ENCODE data around the gene PPHLN1.
"Not testable (repeated sequence)": the region's sequence is repeated elsewhere in the genome, so short reads cannot be mapped to it uniquely, and the experiment has no call there.

Gene PPHLN1

DNA sequence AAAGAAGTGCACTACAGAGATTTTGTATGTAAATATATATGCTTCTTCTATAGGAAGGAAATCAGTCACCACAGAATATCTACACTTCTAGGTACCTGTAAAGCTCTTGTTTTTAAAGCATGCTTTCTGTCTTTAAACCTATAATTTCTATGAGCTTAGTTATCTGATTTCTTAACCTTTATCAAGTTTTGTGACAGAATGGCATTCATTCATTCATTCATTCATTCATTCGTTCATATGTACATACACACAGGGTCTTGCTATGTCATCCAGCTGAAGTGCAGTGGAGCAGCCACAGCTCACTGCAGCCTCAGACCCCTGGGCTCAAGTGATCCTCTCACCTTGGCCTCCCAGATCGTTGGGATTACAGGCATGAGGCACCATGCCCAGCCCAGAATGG lies 16.1 kb downstream of the PPHLN1 start:
- Mint-ChIP-seq H3K4me1 (peaks cover 34% of the 10 kb centered on the region), H3K27ac (no peak overlapping the region), H3K4me3 (no peak overlapping the region), H3K27me3 (no peaks in the 10 kb centered on the region), H3K9me3 (no peaks in the 10 kb centered on the region), H3K36me3 (peaks cover 30% of the 10 kb centered on the region)
- ATAC-seq = no peak

DNA sequence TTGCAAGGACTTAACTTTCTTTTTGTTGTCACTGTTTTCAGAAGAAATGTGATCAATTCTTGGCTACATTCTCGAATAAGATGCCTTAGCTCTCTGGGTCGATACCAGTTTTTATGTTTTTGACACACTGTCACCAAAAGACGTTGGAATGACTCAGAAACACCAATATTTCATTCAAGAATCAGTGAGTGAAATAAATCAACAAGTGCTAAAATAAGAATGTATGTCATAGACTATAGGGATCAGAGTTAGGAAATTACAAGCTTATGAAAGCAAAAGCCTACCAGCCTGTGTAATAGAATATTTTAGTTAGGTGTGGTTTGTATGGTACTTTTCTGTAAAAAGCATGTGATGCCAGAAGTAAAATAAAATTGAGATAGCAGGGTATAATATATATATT lies 17.8 kb downstream of the PPHLN1 start:
- Mint-ChIP-seq H3K27me3 (no peaks in the 10 kb centered on the region), H3K9me3 (no peaks in the 10 kb centered on the region), H3K4me3 (no peak overlapping the region), H3K36me3 (peaks cover 23% of the 10 kb centered on the region), H3K4me1 (peaks cover 27% of the 10 kb centered on the region), H3K27ac (no peak overlapping the region)
- no peak for ATAC-seq

DNA sequence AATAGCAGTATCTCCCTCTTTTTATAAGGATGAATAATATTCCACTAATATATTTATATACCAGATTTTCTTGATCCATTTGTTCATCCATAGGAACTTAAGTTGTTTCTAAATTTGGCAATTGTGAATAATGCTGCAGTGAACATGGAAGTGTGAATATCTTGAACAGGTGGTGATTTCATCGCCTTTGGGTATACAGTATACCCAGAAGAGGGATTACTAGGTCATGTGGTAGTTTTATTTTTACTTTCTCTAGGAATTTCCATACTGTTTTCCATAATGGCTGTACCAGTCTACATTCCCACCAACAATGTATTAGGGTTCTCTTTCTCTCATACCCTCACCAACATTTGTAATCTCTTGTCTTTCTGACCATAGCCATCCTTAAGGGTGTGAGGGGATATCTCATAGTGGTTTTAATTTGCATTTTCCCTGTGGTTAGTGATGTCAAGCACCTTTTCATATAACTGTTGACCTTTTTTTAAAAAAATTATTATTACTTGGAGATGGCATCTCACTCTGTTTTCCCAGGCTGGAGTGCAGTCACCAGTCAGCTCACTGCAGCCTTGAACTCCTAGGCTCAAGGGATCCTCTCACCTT lies 20.5 kb downstream of the PPHLN1 start:
- Mint-ChIP-seq H3K36me3 (peaks cover 27% of the 10 kb centered on the region), H3K27ac (no peak overlapping the region), H3K27me3 (no peaks in the 10 kb centered on the region), H3K9me3 (no peaks in the 10 kb centered on the region), H3K4me1 (peaks cover 20% of the 10 kb centered on the region), H3K4me3 (no peak overlapping the region)
- ATAC-seq = no peak

- not testable (repeated sequence) for H3K4me3 Mint-ChIP-seq, ATAC-seq, H3K27me3 Mint-ChIP-seq, H3K27ac Mint-ChIP-seq, H3K9me3 Mint-ChIP-seq, H3K4me1 Mint-ChIP-seq
- H3K36me3 Mint-ChIP-seq = peaks cover 21% of the 10 kb centered on the region
Observed at GRCh38 chr12:42349119-42350020, 23.4 kb downstream of the PPHLN1 start.

- H3K4me3 Mint-ChIP-seq, H3K27me3 Mint-ChIP-seq, H3K4me1 Mint-ChIP-seq, H3K9me3 Mint-ChIP-seq, H3K27ac Mint-ChIP-seq, ATAC-seq: not testable (repeated sequence)
- peaks cover 21% of the 10 kb centered on the region for H3K36me3 Mint-ChIP-seq
Observed at GRCh38 chr12:42350021-42350407, 24.0 kb downstream of the PPHLN1 start.

GRCh38 chr12:42356344-42356743 lies 30.4 kb downstream of the PPHLN1 start:
- Mint-ChIP-seq H3K4me1 (peaks cover 20% of the 10 kb centered on the region), H3K36me3 (peaks cover 43% of the 10 kb centered on the region), H3K4me3 (no peak overlapping the region), H3K27ac (no peak overlapping the region), H3K9me3 (no peaks in the 10 kb centered on the region), H3K27me3 (no peaks in the 10 kb centered on the region)
- ATAC-seq = no peak

- Mint-ChIP-seq H3K4me3 (no peak overlapping the region), H3K27me3 (no peaks in the 10 kb centered on the region), H3K4me1 (peaks cover 32% of the 10 kb centered on the region), H3K36me3 (peaks cover 47% of the 10 kb centered on the region), H3K9me3 (no peaks in the 10 kb centered on the region), H3K27ac (peak overlapping the region; percentile 30)
- ATAC-seq = no peak
Observed at GRCh38 chr12:42360747-42361403, 34.9 kb downstream of the PPHLN1 start.

GRCh38 chr12:42361909-42362646 lies 36.1 kb downstream of the PPHLN1 start:
- Mint-ChIP-seq H3K4me1 (peaks cover 32% of the 10 kb centered on the region), H3K36me3 (peaks cover 41% of the 10 kb centered on the region), H3K27me3 (no peaks in the 10 kb centered on the region), H3K4me3 (no peak overlapping the region), H3K9me3 (no peaks in the 10 kb centered on the region), H3K27ac (no peak overlapping the region)
- ATAC-seq = no peak

DNA sequence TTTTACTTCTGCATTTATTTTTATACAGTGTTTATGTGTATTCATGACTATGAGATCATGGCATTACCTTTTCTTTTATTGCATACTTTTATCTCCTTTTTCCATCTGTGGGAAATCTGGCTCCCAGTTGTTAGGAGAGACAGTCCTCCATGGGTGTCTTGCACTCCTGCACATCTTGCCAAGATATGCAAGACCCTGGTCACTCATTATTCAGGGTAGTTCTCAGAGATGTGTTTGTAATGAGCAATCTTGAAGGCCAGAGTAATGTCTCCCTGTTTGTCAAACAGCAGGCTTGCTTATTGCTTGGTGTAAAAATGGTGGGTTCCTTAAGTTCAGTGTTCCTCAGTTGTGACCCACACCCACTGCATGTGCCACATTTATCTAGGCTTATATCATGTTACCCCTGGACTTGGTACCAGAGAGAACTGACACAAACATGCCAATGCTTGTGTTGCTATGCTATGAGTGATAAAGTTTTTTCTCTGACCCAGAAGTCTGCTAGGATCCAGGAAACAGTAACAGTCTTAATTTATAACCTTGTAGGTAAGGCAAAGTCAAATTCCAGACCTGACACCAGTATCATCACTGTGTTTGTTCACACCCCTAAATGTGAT lies 36.8 kb downstream of the PPHLN1 start:
- Mint-ChIP-seq H3K9me3 (no peaks in the 10 kb centered on the region), H3K36me3 (peaks cover 35% of the 10 kb centered on the region), H3K4me1 (peaks cover 32% of the 10 kb centered on the region), H3K27me3 (no peaks in the 10 kb centered on the region), H3K4me3 (no peak overlapping the region), H3K27ac (no peak overlapping the region)
- no peak for ATAC-seq

DNA sequence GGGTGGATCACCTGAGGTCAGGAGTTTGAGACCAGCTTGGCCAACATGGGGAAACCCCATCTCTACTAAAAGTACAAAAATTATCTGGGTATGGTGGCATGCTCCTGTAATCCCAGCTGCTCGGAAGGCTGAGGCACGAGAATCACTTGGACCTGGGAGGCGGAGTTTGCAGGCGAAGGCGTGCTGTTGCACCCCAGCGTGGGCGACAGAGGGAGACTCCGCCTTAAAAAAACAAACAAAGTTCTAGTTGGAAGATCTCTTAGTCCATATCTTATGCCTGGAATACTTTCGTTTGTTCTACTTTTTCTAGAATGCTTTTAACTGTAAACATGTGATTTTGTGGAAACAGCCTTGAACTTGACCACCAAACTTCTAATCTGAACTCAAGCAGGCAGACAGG lies 38.7 kb downstream of the PPHLN1 start:
- Mint-ChIP-seq H3K9me3 (no peaks in the 10 kb centered on the region), H3K27me3 (no peaks in the 10 kb centered on the region), H3K4me1 (peaks cover 27% of the 10 kb centered on the region), H3K4me3 (no peak overlapping the region), H3K36me3 (peaks cover 28% of the 10 kb centered on the region), H3K27ac (no peak overlapping the region)
- no peak for ATAC-seq

- ATAC-seq = no peak
- Mint-ChIP-seq H3K27ac (no peak overlapping the region), H3K4me1 (peaks cover 19% of the 10 kb centered on the region), H3K4me3 (no peak overlapping the region), H3K27me3 (no peaks in the 10 kb centered on the region), H3K9me3 (no peaks in the 10 kb centered on the region), H3K36me3 (peaks cover 22% of the 10 kb centered on the region)
Observed at GRCh38 chr12:42365486-42365885, 39.5 kb downstream of the PPHLN1 start.

DNA sequence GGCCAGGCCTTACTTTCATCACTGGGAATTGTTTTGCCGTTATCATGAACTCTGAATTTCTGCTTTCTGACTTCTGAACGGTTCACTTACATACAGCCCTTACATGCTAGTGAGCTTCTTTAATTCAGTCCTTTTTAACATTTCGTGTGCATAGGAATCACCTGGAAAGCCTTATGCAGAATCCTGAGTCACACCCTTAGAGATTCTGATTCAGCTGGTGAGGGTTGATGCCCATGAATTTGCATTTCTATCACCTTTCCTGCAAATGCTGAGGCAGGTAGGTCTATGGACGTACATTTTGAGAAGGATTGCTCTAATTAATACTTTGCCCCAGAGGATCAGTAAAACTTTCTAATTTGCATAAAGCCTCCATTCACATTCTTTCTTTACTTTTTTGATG lies 44.0 kb downstream of the PPHLN1 start:
- no peak overlapping the region for H3K4me3 Mint-ChIP-seq
- peaks cover 12% of the 10 kb centered on the region for H3K36me3 Mint-ChIP-seq
- ATAC-seq = no peak
- no peak overlapping the region for H3K27ac Mint-ChIP-seq
- H3K27me3 Mint-ChIP-seq = no peaks in the 10 kb centered on the region
- no peaks in the 10 kb centered on the region for H3K9me3 Mint-ChIP-seq
- peaks cover 13% of the 10 kb centered on the region for H3K4me1 Mint-ChIP-seq

DNA sequence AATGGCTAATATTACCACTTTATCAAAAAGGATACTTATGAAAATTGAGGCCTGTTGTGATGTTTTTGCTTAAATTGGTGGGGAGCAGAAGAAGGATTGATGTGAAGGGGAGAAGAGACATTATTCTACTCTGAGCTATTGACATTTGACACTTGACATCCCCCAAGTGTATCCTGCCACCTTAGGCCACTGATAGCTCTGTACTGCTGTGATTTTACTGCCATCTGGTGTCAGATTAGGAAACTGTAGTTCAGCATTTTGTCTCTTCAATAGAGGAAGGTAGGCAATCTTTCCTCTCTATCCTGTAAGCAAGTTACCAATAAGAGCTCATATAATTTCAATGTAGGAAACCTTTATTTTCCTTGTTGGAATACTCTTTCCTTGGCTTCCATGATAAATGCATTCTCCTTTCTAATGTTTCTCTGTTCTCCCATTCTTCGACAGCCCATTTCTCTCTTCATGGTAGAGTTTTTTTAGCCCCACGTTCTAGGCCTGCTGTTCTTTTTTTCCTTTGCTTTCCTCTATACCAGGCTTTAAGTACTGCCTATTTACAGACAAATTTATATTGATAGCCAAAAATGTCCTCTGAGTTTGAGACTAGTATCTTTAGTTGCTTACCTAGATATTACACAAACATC lies 46.3 kb downstream of the PPHLN1 start:
- H3K4me3 Mint-ChIP-seq = no peak overlapping the region
- H3K9me3 Mint-ChIP-seq = no peaks in the 10 kb centered on the region
- peaks cover 13% of the 10 kb centered on the region for H3K4me1 Mint-ChIP-seq
- peaks cover 18% of the 10 kb centered on the region for H3K36me3 Mint-ChIP-seq
- no peaks in the 10 kb centered on the region for H3K27me3 Mint-ChIP-seq
- H3K27ac Mint-ChIP-seq = no peak overlapping the region
- ATAC-seq = peak; percentile 83

DNA sequence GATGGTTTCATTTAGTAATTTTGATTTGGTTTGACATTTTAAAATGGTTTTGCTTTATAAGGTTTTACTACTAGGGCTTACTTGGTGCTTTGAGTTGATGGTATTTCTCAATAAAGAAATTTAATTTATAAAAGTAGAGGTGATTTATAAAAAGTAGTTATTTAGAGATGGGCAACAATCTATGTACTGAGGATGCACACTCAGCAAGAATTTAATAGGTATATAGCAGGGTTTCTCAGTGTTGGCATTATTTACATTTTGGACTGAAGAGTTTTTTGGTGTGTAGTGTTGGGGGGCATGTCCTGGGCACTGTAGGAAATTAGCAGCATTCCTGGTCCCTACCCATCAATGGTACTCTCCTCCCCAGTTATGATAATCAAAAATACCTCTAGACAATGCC lies 47.7 kb downstream of the PPHLN1 start:
- Mint-ChIP-seq H3K4me3 (no peak overlapping the region), H3K9me3 (no peaks in the 10 kb centered on the region), H3K27ac (no peak overlapping the region), H3K4me1 (peaks cover 14% of the 10 kb centered on the region), H3K36me3 (peaks cover 22% of the 10 kb centered on the region), H3K27me3 (no peaks in the 10 kb centered on the region)
- no peak for ATAC-seq
